Measurements from ENCODE around the gene NLRP6. TPM values are rescaled to one million over a fixed set of nuclear protein-coding genes. Genes with fewer than 3 reads are reported as not detected.

The NLRP6 gene
- polyA plus RNA-seq, 2 of the 4 experiments (the other 2 are of a cell fraction): 0.03 TPM; not detected in 1

DNA sequence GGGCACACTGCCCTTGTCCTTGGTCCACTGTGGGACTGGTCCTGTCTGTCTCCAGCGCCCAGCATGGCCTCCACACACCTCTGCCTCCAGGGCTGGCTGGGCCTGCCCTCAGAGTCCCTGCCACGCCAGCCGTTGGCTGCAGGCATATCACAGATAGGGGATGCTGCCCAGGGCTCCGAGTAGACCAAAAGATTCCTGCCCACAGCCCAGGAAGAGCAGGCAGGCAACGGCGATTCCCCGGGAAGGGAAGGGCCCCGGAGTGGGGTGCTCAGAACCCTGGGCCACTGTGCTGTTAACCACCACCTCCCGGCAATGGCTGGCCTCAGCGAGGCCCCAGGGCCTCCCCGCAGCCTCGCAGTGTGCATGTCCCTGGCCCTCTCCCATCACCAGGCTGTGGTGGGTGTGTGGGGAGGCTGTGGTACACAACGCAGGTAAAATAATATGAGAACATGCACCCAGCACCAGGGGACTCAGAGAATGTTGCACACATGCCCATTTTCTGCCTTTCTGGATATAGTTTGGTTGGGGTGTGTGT lies 18.9 kb downstream of the NLRP6 start:
- no peak overlapping the region for H3K27ac ChIP-seq
- no peak overlapping the region for H3K4me3 ChIP-seq
- ChIA-PET POLR2A (no interaction called here), CTCF (no interaction called here)
- H3K4me1 ChIP-seq: no peaks in the 10 kb centered on the region
- FAIRE-seq: no peak
- 52% methylated on average over 8 of the region's 13 CpGs for WGBS (ENCODE audit: missing lambda C conversion rate)
- DNase-seq (ENCODE audit: low read depth in 1 of 2, low spot score in 1 of 2): no peak
- TF ChIP-seq, protein P1, sequence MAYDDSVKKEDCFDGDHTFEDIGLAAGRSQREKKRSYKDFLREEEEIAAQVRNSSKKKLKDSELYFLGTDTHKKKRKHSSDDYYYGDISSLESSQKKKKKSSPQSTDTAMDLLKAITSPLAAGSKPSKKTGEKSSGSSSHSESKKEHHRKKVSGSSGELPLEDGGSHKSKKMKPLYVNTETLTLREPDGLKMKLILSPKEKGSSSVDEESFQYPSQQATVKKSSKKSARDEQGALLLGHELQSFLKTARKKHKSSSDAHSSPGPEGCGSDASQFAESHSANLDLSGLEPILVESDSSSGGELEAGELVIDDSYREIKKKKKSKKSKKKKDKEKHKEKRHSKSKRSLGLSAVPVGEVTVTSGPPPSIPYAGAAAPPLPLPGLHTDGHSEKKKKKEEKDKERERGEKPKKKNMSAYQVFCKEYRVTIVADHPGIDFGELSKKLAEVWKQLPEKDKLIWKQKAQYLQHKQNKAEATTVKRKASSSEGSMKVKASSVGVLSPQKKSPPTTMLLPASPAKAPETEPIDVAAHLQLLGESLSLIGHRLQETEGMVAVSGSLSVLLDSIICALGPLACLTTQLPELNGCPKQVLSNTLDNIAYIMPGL (CRISPR knock-in tag; IDR thresholded peaks at IDR 0.05; ENCODE audit: borderline replicate concordance): no peak
- TF ChIP-seq JUNB (IDR thresholded peaks at IDR 0.05) (no peak), EP300 (IDR thresholded peaks at IDR 0.05) (no peak), FOSB (CRISPR knock-in tag; IDR thresholded peaks at IDR 0.05) (no peak), KDM5A (IDR thresholded peaks at IDR 0.05) (no peak), HOXA7 (CRISPR knock-in tag; IDR thresholded peaks at IDR 0.05) (no peak)
- TF ChIP-seq, protein P2, sequence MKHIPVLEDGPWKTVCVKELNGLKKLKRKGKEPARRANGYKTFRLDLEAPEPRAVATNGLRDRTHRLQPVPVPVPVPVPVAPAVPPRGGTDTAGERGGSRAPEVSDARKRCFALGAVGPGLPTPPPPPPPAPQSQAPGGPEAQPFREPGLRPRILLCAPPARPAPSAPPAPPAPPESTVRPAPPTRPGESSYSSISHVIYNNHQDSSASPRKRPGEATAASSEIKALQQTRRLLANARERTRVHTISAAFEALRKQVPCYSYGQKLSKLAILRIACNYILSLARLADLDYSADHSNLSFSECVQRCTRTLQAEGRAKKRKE (CRISPR knock-in tag; IDR thresholded peaks at IDR 0.05; ENCODE audit: low read depth): no peak
- TF ChIP-seq, protein P3, sequence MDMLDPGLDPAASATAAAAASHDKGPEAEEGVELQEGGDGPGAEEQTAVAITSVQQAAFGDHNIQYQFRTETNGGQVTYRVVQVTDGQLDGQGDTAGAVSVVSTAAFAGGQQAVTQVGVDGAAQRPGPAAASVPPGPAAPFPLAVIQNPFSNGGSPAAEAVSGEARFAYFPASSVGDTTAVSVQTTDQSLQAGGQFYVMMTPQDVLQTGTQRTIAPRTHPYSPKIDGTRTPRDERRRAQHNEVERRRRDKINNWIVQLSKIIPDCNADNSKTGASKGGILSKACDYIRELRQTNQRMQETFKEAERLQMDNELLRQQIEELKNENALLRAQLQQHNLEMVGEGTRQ (IDR thresholded peaks at IDR 0.05): no peak
- peak; percentile 15 to 24; a peak in 4 of 6 replicates for ATAC-seq
- H3K4me2 ChIP-seq: no peak overlapping the region
- no peaks in the 10 kb centered on the region for H3K9me3 ChIP-seq

DNA sequence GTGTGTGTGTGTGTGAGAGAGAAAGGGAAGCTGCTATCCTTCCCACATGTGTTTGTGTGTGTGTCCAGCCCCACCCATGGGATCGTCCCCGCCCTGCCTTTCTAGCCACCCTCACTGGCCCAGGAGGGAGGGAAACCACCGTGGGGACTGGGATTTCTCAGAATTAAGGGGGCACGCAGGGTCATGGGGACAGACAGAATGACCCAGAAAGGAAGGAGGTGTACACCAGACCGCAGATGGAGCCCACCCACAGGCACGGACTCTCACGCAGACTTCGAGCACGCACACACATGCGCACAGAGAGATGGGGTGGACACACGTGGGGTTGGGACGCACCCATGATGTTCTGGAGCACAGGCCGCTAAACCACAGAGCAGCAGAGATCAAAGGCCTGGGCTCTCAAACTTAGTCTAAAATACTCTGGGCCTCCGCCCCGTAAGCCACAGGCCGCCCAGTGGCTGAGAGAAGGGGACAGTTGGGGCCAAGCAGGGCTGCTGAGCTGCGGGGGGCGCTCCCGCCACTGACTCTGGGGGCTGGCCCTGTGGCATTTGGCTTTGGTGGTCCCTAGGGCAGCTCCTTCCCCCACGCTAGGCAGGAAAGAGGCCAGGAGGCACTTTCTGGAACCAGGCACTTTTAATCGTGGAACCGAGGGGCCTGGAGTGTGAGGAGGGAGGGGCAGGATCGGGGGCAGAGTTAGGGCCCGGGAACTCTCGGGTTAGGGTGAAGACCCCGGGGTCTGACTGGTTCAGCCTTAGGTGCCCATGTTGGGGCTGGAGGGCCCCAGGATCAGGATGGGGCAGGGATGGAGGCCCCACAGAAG lies 19.6 kb downstream of the NLRP6 start:
- ChIA-PET POLR2A (no interaction called here), CTCF (no interaction called here)

More for the DNA sequence above, 19.6 kb downstream of the NLRP6 start:
- Histone ChIP-seq H3K4me2 (no peak overlapping the region), H3K4me3 (no peak overlapping the region), H3K4me1 (no peaks in the 10 kb centered on the region), H3K9me3 (no peaks in the 10 kb centered on the region), H3K27ac (peak overlapping the region in 1 of 2 experiments; percentile 21; a peak in 1 of 6 replicates)
- ATAC-seq (peak in 1 of 2 experiments; percentile 9; a peak in 1 of 6 replicates), FAIRE-seq (no peak), DNase-seq (ENCODE audit: low read depth in 1 of 2, low spot score in 1 of 2) (no peak)
- TF ChIP-seq HEYL (CRISPR knock-in tag; IDR thresholded peaks at IDR 0.05) (no peak), MYC (IDR thresholded peaks at IDR 0.05; ENCODE audit: borderline replicate concordance, low read length) (no peak), NPAS2 (CRISPR knock-in tag; IDR thresholded peaks at IDR 0.05; ENCODE audit: borderline replicate concordance) (no peak), KDM5A (IDR thresholded peaks at IDR 0.05) (no peak), POLR2A (IDR thresholded peaks at IDR 0.05; ENCODE audit: low read length) (peak; percentile 26; the same call in 1 of the 2 replicates), FOXS1 (CRISPR knock-in tag; IDR thresholded peaks at IDR 0.05) (no peak)
- TF ChIP-seq, protein P4, sequence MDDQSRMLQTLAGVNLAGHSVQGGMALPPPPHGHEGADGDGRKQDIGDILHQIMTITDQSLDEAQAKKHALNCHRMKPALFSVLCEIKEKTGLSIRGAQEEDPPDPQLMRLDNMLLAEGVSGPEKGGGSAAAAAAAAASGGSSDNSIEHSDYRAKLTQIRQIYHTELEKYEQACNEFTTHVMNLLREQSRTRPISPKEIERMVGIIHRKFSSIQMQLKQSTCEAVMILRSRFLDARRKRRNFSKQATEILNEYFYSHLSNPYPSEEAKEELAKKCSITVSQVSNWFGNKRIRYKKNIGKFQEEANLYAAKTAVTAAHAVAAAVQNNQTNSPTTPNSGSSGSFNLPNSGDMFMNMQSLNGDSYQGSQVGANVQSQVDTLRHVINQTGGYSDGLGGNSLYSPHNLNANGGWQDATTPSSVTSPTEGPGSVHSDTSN (IDR thresholded peaks at IDR 0.05): no peak
- TF ChIP-seq, protein P1 (CRISPR knock-in tag; IDR thresholded peaks at IDR 0.05; ENCODE audit: borderline replicate concordance): no peak
- WGBS (ENCODE audit: missing lambda C conversion rate): 84% methylated on average over 20 of the region's 26 CpGs

Data from A549 (cell line).